NCI-H1436 (cell line): Measurements from ENCODE around the gene PKHD1.

Experiments used
- DNase-seq: peaks from one replicate; lab custom pipeline; 2025; lab: John Stamatoyannopoulos, UW

PKHD1 gene

DNA sequence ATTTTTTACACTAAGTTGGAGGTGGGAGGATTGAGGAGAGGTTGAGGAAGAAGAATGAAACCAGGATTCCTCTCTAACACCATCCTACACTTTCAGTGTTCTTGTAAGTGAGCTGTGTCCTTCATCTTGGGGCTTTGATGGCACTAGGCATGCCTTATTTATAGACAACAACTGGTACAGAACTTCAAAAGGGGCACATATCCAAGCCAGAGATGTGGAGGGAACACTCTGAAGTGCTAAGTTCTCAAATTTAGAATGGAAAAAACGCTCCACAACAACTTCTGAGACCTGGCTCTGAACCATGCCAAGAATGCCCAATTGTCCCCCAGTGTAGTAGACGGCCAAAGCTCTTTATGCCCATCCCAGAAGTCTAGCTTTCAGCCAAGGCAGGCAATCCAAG, 16.2 kb upstream of the PKHD1 start:
- DNase-seq = no peak

GRCh38 chr6:52102405-52102804, 15.0 kb upstream of the PKHD1 start:
- DNase-seq = no peak

DNA sequence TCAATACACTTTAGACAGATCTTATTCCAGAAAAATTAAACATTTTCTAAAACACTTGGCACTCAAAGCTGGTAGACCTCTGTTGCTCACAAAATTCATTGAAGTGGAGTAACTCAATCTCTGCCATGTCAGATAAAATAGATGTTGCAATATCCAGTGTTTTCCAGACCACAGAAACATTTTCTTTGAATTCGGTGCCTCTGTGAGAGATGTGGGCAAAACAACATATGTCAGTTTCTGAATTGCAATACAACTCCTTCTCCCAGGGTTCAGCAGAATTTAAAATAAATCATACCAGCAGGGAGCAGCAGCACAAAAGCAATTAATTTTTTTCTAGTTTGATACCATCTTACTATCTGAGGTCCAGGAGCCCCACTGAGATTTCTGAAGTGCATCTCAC, 11.3 kb upstream of the PKHD1 start:
- DNase-seq = no peak

- no peak for DNase-seq
These were observed 2.4 kb upstream of the PKHD1 start for GRCh38 chr6:52089758-52090348.

DNA sequence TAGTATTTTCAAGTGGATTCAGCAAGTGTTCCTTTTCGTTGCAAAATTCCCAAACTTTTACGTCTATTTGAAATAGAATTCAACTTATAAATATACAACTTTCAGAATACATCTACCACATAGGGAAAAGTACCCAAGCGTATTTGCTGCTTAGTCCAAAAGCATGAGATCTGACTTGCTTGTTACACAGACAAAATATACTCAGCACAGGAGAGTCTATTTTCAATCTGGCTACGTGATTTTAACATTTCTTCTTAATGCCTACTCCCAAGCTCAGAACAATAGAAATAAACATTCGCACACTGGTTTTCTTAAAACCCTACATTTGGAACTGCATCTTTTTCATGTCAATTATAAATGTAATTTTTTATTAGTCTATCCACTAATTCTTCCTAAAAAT, 672 bp downstream of the PKHD1 start:
- DNase-seq = no peak

- no peak for DNase-seq
These were observed 6.2 kb downstream of the PKHD1 start for GRCh38 chr6:52081237-52081636.

DNA sequence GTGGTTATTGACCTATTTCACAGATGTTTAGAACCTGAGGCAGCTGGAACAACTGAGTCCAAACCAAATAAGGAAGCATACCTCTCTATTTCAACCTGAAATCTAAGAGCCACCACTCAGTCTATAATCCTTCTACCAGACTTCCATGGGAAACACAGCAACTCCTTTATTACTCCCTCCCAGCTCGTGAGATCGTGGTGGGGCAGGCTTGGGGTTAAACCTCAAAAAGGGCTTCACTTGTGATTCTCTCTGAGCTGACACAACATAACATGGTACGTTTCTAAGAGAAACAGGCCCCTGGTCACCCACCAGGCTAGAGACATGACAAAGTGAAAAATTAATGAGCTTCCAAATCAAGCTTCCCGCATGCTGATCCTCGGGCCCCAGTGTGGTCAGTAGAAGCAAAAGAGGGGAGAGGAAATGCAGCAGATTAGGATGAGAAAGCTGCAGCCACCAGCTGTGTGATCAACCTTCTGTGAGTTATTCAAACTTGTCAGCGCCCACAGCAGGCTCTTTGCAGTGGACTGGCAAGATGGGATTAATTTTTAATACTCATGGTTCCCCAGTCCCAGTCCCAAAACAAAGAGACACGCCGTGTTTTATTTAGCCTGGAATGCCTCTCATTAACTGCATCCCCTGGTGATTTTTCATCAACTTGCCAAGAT, 9.3 kb downstream of the PKHD1 start:
- DNase-seq = no peak

DNA sequence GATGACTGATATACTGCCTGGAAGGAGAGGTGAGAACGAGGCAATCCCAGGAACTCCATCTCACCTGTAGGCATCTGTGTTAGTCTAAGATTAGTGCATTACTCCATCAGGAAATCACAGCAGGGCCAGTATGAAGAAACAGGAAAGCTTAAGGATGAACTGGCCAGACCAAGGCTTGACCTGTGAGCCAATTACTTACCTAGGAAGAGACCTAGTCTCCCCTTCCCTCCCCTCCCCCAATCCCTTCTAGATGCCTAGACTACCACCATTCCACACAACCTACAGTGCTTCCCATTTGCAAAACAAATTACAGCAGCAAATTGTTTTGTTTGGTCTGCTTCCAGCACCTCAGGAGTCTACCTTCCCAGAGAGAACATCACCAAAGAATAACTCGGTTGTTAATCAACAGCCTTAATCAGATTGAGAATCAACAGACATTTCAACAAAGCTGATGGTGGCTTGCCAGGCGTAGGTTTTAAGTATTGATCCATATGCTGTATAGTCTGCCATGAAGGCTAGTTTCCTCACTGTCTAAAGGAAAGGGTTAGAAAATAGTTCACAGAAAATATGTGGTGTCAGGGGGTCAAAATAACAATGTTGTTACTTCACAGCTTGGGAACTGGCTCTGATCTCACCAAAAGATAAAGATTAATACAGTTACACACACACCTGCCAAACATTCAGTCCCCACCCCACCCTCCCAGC, 10.1 kb downstream of the PKHD1 start:
- no peak for DNase-seq

- no peak for DNase-seq
These were observed 10.6 kb downstream of the PKHD1 start for GRCh38 chr6:52076791-52077179.

GRCh38 chr6:52074716-52075115, 12.7 kb downstream of the PKHD1 start:
- no peak for DNase-seq

- no peak for DNase-seq
These were observed 13.3 kb downstream of the PKHD1 start for GRCh38 chr6:52074155-52074554.

DNA sequence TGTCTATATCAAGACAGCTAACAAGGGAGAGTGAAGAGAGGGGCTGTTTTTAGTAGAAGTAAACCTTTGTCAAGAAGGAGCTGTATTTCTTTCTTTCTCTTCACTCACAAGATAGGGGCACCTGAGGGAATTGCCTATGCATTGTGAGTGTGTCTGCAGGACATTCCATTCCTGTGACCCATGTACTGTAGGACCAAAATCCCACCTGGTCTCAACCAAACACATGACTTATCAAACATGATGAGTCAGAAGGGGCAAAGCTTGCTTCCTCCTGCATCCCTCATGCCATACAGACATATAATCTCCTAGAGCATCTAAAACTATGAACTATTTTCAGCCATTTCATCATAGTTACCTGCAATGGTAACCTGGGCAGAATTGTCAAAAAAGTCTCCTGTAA, 21.8 kb downstream of the PKHD1 start:
- no peak for DNase-seq

GRCh38 chr6:52063584-52064344, 23.6 kb downstream of the PKHD1 start:
- DNase-seq = no peak

DNA sequence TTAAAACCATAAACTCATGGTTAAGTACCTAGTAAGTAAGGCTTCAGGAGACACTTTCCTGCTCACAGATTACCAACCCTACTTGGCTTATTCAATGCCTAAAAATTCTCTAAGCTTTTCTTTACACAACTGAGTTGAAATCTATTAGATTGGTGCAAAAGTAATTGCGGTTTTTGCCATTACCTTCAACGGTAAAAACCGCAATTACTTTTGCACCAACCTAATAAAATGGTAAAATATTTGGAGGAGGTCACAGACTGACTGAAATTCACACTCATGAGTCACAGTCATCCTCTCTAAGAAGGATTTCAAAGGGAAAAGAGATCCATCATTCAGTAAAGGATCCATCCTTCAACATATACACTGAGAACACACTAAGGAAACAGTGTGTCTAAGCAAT, 25.9 kb downstream of the PKHD1 start:
- DNase-seq = no peak

DNA sequence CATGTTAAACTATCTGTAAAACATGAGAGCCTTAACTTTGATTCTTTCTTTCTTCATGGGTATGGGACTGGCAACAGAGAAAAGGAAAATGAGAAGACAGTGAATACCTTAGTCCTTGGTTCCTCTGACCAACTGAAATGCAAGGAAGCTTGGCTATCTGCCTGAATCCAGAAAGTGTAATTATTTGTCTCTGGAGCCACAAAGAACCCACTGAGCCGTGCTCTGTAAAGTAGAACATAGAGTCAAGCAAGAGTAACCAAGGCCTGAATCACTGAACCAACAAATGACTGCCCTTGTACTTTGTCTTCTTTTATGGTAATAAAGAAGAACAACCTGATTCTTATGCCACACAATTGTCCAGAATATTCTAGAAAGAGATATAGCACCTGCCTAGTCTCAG, 27.6 kb downstream of the PKHD1 start:
- DNase-seq = no peak

DNA sequence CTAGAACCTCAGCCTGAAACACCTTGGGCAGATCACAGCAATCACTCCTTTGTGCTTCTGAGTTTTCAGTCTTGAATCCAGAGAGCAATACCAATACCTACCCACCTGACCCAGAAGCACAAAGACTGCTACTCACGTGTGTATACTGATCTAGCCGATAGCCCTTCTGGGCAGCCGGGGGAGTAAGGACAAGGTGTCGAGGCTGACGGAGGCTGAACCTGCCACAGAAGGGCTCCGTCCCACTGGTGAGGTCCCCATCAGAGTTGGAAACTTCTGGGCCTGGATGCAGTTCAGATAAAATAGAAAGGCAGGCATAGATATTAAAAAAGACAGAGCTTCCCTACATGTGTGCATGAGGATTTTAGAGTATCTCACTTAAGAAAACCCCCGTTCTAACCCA, 32.0 kb downstream of the PKHD1 start:
- no peak for DNase-seq

- DNase-seq = no peak
These were observed 34.2 kb downstream of the PKHD1 start for GRCh38 chr6:52053038-52053695.

- DNase-seq = no peak
These were observed 37.4 kb downstream of the PKHD1 start for GRCh38 chr6:52050051-52050405.

- no peak for DNase-seq
These were observed 38.0 kb downstream of the PKHD1 start for GRCh38 chr6:52049252-52050050.

DNA sequence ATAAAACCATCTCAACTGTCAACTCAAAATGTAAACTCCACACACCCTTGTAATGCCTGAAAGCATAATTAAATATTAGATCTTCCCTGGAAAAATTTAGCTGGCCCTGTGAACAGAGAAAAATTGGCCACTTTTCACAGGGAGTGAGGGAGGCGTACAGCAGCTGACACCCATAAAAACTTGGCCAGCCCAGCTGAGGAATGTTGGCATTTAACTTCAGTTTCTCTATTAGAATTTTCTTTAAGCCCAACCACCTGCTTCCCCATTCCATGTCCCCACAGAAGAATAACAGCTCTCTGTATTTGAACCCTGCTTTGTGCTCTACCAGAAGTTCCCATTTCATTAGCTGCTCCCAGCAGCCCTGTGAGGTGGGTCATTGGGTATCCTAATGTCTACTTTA, 41.0 kb downstream of the PKHD1 start:
- no peak for DNase-seq

- no peak for DNase-seq
These were observed 41.9 kb downstream of the PKHD1 start for GRCh38 chr6:52045481-52045880.

GRCh38 chr6:52045033-52045432, 42.4 kb downstream of the PKHD1 start:
- DNase-seq = no peak
